Measurements from ENCODE around the gene MSN.

- TF ChIP-seq TAF1 (IDR thresholded peaks at IDR 0.05; ENCODE audit: low read depth, low read length) (no peak), POLR2A (IDR thresholded peaks at IDR 0.05; ENCODE audit: low read depth, low read length) (no peak), POLR2AphosphoS5 (IDR thresholded peaks at IDR 0.05; ENCODE audit: low read depth, low read length) (no peak), PAX5 (IDR thresholded peaks at IDR 0.05; ENCODE audit: insufficient read depth, low read length, severe bottlenecking) (no peak)
These were observed 84.8 kb downstream of the MSN start for GRCh38 chrX:65752294-65752693.
